ENCODE results near the gene GARNL3. TPM values are rescaled to one million over a fixed set of nuclear protein-coding genes. Genes with fewer than 3 reads are reported as not detected.

GARNL3 gene
- total and polyA plus RNA-seq, 2 donors (not counting 3 experiments of a cell fraction or from before 2014, with no cell fraction given), result 1.4 to 8.3 TPM

GRCh38 chr9:127305206-127305837, 40.7 kb downstream of the GARNL3 start:
- Histone ChIP-seq H3K4me3 (replicated peaks in 1 of 3; ENCODE audit: insufficient read depth in 1 of 3, low read depth in 1 of 3, low read length in 3 of 3) (no peak overlapping the region), H3K27ac (ENCODE audit: insufficient read depth, low read depth, low read length) (no peak overlapping the region), H2AFZ (ENCODE audit: low read depth, low read length) (no peak overlapping the region), H3K36me3 (ENCODE audit: control insufficient read depth in 2 of 2, extremely low read depth in 1 of 2, insufficient read depth in 2 of 2, low read length in 2 of 2) (no peaks in the 10 kb centered on the region), H3K4me2 (ENCODE audit: insufficient read depth, low read length) (no peak overlapping the region), H3K27me3 (ENCODE audit: control insufficient read depth in 2 of 2, insufficient read depth in 2 of 2, low read length in 2 of 2) (no peaks in the 10 kb centered on the region), H3K9me1 (replicated peaks; ENCODE audit: control insufficient read depth, extremely low read depth, insufficient read depth, low read length) (no peaks in the 10 kb centered on the region), H3K9me3 (replicated peaks; ENCODE audit: control insufficient read depth, insufficient read depth, low read length) (no peaks in the 10 kb centered on the region), H3K79me2 (ENCODE audit: control insufficient read depth, insufficient read depth, low read length) (no peaks in the 10 kb centered on the region), H3K4me1 (ENCODE audit: control insufficient read depth, extremely low read depth, insufficient read depth, low read length) (no peaks in the 10 kb centered on the region), H4K20me1 (replicated peaks; ENCODE audit: control insufficient read depth, extremely low read depth, insufficient read depth, low read length) (no peaks in the 10 kb centered on the region), H3K9ac (replicated peaks; ENCODE audit: extremely low read depth, insufficient read depth, low read length) (no peak overlapping the region)
- dilution Hi-C loops (cut with MboI; ENCODE audit: extremely low pct_ligation_motif_present, low sequenced_read_pairs), result no loop called here
- TF ChIP-seq JUN (IDR thresholded peaks at IDR 0.05; ENCODE audit: borderline replicate concordance, insufficient read depth, insufficient read length, low read depth) (no peak), POLR2A (IDR thresholded peaks at IDR 0.05; ENCODE audit: low read depth, low read length) (no peak), EZH2 (IDR thresholded peaks at IDR 0.05; ENCODE audit: borderline replicate concordance, low read depth, low read length, severe bottlenecking) (no peak), MYC (IDR thresholded peaks at IDR 0.05; ENCODE audit: low read depth, low read length) (no peak), FOS (IDR thresholded peaks at IDR 0.05; ENCODE audit: borderline replicate concordance, insufficient read depth, low read length) (no peak), GATA2 (IDR thresholded peaks at IDR 0.05; ENCODE audit: insufficient read depth, insufficient read length, low read depth, low read length) (no peak), CTCF (IDR thresholded peaks at IDR 0.05; ENCODE audit: extremely low read depth in 1 of 2, insufficient read depth in 1 of 2, low read depth in 1 of 2, low read length in 2 of 2) (no peak), POLR2AphosphoS5 (IDR thresholded peaks at IDR 0.05; ENCODE audit: insufficient read depth, low read depth, low read length) (no peak), MAX (IDR thresholded peaks at IDR 0.05; ENCODE audit: insufficient read depth, insufficient read length) (no peak)
- ChIA-PET CTCF (interaction anchor here (0.9 kb wide), 1 partner anchor 89 kb away, joined by 3 read pairs; no protein-coding TSS in a partner anchor), POLR2A (no interaction called here)
- intact Hi-C loops (cut with micrococcal nuclease), result no loop called here
- FAIRE-seq (no peak), DNase-seq (ENCODE audit: low read depth, low spot score) (no peak)
- BruUV-seq (replicated peaks), result no TSS peak
